KMS-11 (cell line): ENCODE measurements around the gene RWDD3.

Experiments used
- H2AFZ ChIP-seq: fragments of 200-600 bp; sonication (generic); 2 replicates; pipeline ENCODE4 v1.6.1; 2016; ENCODE audit warnings: antibody characterized with exemption, mixed run types, low read depth
- H3K27ac ChIP-seq: fragments of 200-600 bp; sonication (generic); 2 replicates; pipeline ENCODE4 v1.6.1; 2016; ENCODE audit warnings: mild to moderate bottlenecking, mixed run types
- H3K27me3 ChIP-seq: fragments of 200-600 bp; sonication (generic); 2 replicates; pipeline ENCODE4 v1.6.1; 2017; ENCODE audit warnings: mild to moderate bottlenecking, low read depth, mixed run types, moderate library complexity; ENCODE audit not compliant: insufficient read depth
- H3K36me3 ChIP-seq: fragments of 200-600 bp; sonication (generic); 2 replicates; pipeline ENCODE4 v1.6.1; 2017; ENCODE audit warnings: mild to moderate bottlenecking, mixed run types; ENCODE audit not compliant: insufficient read depth
- H3K4me1 ChIP-seq: fragments of 200-600 bp; sonication (generic); 2 replicates; pipeline ENCODE4 v1.6.1; 2016; ENCODE audit warnings: mild to moderate bottlenecking, low read depth, mixed run types; ENCODE audit not compliant: poor library complexity, severe bottlenecking
- H3K4me2 ChIP-seq: fragments of 200-600 bp; sonication (generic); 2 replicates; pipeline ENCODE4 v1.7.0; 2016; ENCODE audit warnings: mild to moderate bottlenecking, mixed run types
- H3K4me3 ChIP-seq: fragments of 200-600 bp; sonication (generic); IDR thresholded peaks from 2 replicates; pipeline ENCODE4 v1.6.1; 2017; ENCODE audit warnings: low read depth, low read length, mixed read lengths; ENCODE audit not compliant: insufficient read depth
- H3K79me2 ChIP-seq: fragments of 200-600 bp; sonication (generic); 2 replicates; pipeline ENCODE4 v1.6.1; 2016; ENCODE audit warnings: low read depth, mixed run types; ENCODE audit not compliant: insufficient read depth
- H3K9ac ChIP-seq: fragments of 200-600 bp; sonication (generic); 2 replicates; pipeline ENCODE4 v1.6.1; 2016; ENCODE audit warnings: mild to moderate bottlenecking, mixed run types
- H4K20me1 ChIP-seq: fragments of 200-600 bp; sonication (generic); 2 replicates; pipeline ENCODE4 v1.6.1; 2016; ENCODE audit warnings: mild to moderate bottlenecking, mixed run types; ENCODE audit not compliant: insufficient read depth
- CTCF ChIP-seq: fragments of 200-600 bp; sonication (generic); conservative IDR thresholded peaks from 2 replicates; pipeline ENCODE4 v1.6.1; 2017; ENCODE audit warnings: low read depth, mild to moderate bottlenecking, antibody characterized with exemption, low read length, moderate library complexity, mixed read lengths

RWDD3 gene

GRCh38 chr1:95265106-95265505, 31.1 kb downstream of the RWDD3 start:
- Histone ChIP-seq H3K9ac (no peak overlapping the region), H3K79me2 (no peaks in the 10 kb centered on the region), H3K4me2 (no peak overlapping the region), H2AFZ (no peak overlapping the region), H3K4me3 (no peak overlapping the region), H3K4me1 (no peaks in the 10 kb centered on the region), H4K20me1 (no peaks in the 10 kb centered on the region), H3K27ac (no peak overlapping the region), H3K36me3 (no peaks in the 10 kb centered on the region), H3K27me3 (no peaks in the 10 kb centered on the region)
- no peak for TF ChIP-seq CTCF

- no peak overlapping the region for H3K4me2 ChIP-seq
- no peak overlapping the region for H3K4me3 ChIP-seq
- TF ChIP-seq CTCF: no peak
- no peaks in the 10 kb centered on the region for H3K36me3 ChIP-seq
- no peak overlapping the region for H2AFZ ChIP-seq
- no peak overlapping the region for H3K27ac ChIP-seq
- H4K20me1 ChIP-seq: no peaks in the 10 kb centered on the region
- no peaks in the 10 kb centered on the region for H3K4me1 ChIP-seq
- H3K9ac ChIP-seq: no peak overlapping the region
- no peaks in the 10 kb centered on the region for H3K27me3 ChIP-seq
- no peaks in the 10 kb centered on the region for H3K79me2 ChIP-seq
Measured at GRCh38 chr1:95276429-95276828, 42.4 kb downstream of the RWDD3 start.

- Histone ChIP-seq H4K20me1 (no peaks in the 10 kb centered on the region), H3K79me2 (no peaks in the 10 kb centered on the region), H3K4me2 (no peak overlapping the region), H3K4me3 (no peak overlapping the region), H3K27me3 (no peaks in the 10 kb centered on the region), H3K36me3 (no peaks in the 10 kb centered on the region), H3K27ac (no peak overlapping the region), H3K9ac (no peak overlapping the region), H2AFZ (no peak overlapping the region), H3K4me1 (no peaks in the 10 kb centered on the region)
- TF ChIP-seq CTCF: no peak
Measured at GRCh38 chr1:95278173-95279006, 44.4 kb downstream of the RWDD3 start.

- no peak for TF ChIP-seq CTCF
- Histone ChIP-seq H4K20me1 (no peaks in the 10 kb centered on the region), H3K27ac (no peak overlapping the region)
Measured at GRCh38 chr1:95281781-95282517, 47.9 kb downstream of the RWDD3 start.

More at GRCh38 chr1:95281781-95282517, 47.9 kb downstream of the RWDD3 start:
- Histone ChIP-seq H3K4me1 (no peaks in the 10 kb centered on the region), H2AFZ (no peak overlapping the region), H3K9ac (no peak overlapping the region), H3K4me2 (no peak overlapping the region), H3K79me2 (no peaks in the 10 kb centered on the region), H3K36me3 (no peaks in the 10 kb centered on the region), H3K4me3 (no peak overlapping the region), H3K27me3 (no peaks in the 10 kb centered on the region)
